HepG2 (cell line): ENCODE data around the gene TBX15. TPM values are rescaled to one million over a fixed set of nuclear protein-coding genes. Genes with fewer than 3 reads are reported as not detected.
A peak's percentile ranks its signal among the peaks of the same experiment; 100 is the strongest.

ENCODE experiments used
- ATAC-seq: fragments of 200-7000 bp; cut with Tn5 transposase; 3 replicates; pipeline ENCODE4 v1.9.1; 2020; ENCODE audit warnings: mild to moderate bottlenecking, moderate library complexity
- BruUV-seq: library from RNA; stranded (reverse); fragments of 400-500 nt; replicated peaks from 2 replicates; lab custom pipeline; 2021; lab: Mats Ljungman, UMichigan
- CTCF ChIA-PET: fragments of 300-600 bp; formaldehyde crosslinking; extraction: SDS; loops from one replicate; lab custom pipeline; 2021; ENCODE audit warnings: low total read pairs, inconsistent platforms, low intra/inter-chr PET ratio; lab: Yijun Ruan, JAX
- POLR2A ChIA-PET: fragments of 350-600 bp; sonication (Branson Sonifier 250); formaldehyde crosslinking; loops from one replicate; lab custom pipeline; 2020; ENCODE audit warnings: antibody characterized with exemption, inconsistent platforms; lab: Yijun Ruan, JAX
- DNase-seq: peaks from one replicate; pipeline ENCODE4 v3.0.0-alpha.2; 2015; ENCODE audit warnings: low spot score
- FAIRE-seq: peaks from 3 replicates; lab custom pipeline; 2011; peaks lifted over from hg19 to GRCh38; lab: Jason Lieb, UNC
- H2AFZ ChIP-seq: one replicate; pipeline ENCODE4 v1.6.1; 2011; ENCODE audit warnings: low read length, inconsistent platforms
- H3K27ac ChIP-seq: fragments of 300-600 bp; 3 replicates; pipeline ENCODE4 v1.8.0; 2011; ENCODE audit warnings: mixed run types, mild to moderate bottlenecking, mixed read lengths, low read length, inconsistent platforms; ENCODE audit not compliant: insufficient read depth; ENCODE audit errors: extremely low read length
- H3K27me3 ChIP-seq, 2 experiments: fragments of 200-600 bp in 1 of 2; 2 replicates in 1 of 2; 3 replicates in 1 of 2; pipeline versions ENCODE4 v1.6.0 to v1.8.0; 2011; ENCODE audit warnings: low read length in 2 of 2, mild to moderate bottlenecking in 2 of 2, moderate library complexity in 2 of 2, inconsistent platforms in 1 of 2; ENCODE audit not compliant: insufficient read depth in 2 of 2, control insufficient read depth in 1 of 2
- H3K36me3 ChIP-seq, 2 experiments: fragments of 200-600 bp in 1 of 2; replicated peaks in 1 of 2; 2 replicates in 1 of 2; 3 replicates in 1 of 2; pipeline versions ENCODE4 v1.5.1 to v1.8.0; 2011; ENCODE audit warnings: low read length in 2 of 2, inconsistent platforms in 1 of 2; ENCODE audit not compliant: insufficient read depth in 2 of 2, control insufficient read depth in 1 of 2
- H3K4me1 ChIP-seq: 2 replicates; pipeline ENCODE4 v1.5.1; 2012; ENCODE audit warnings: low read length, inconsistent platforms; ENCODE audit not compliant: insufficient read depth
- H3K4me2 ChIP-seq: 2 replicates; pipeline ENCODE4 v1.6.0; 2011; ENCODE audit warnings: low read depth, low read length, inconsistent platforms
- H3K4me3 ChIP-seq, 3 experiments: fragments of 200-600 bp in 1 of 3; sonication (generic), shearing (Covaris generic) in 1 of 3; replicated peaks in 1 of 3; 2 replicates each; pipeline ENCODE4 v1.5.1; 2011 to 2016; ENCODE audit warnings: low read length in 3 of 3, inconsistent platforms in 2 of 3, low read depth in 2 of 3, mild to moderate bottlenecking in 2 of 3, control low read depth in 1 of 3, mixed read lengths in 1 of 3; ENCODE audit not compliant: insufficient read depth in 1 of 3
- H3K79me2 ChIP-seq: one replicate; pipeline ENCODE4 v1.6.1; 2011; ENCODE audit warnings: low read length, inconsistent platforms; ENCODE audit not compliant: insufficient read depth
- H3K9ac ChIP-seq: 2 replicates; pipeline ENCODE4 v1.6.0; 2011; ENCODE audit warnings: mild to moderate bottlenecking, low read depth, low read length, inconsistent platforms; ENCODE audit not compliant: insufficient read depth
- H3K9me3 ChIP-seq: 2 replicates; pipeline ENCODE4 v1.5.1; 2012; ENCODE audit warnings: mild to moderate bottlenecking, low read length
- H4K20me1 ChIP-seq: 2 replicates; pipeline ENCODE4 v1.6.0; 2011; ENCODE audit warnings: inconsistent platforms, mild to moderate bottlenecking, low read length, moderate library complexity; ENCODE audit not compliant: insufficient read depth
- ATF2 ChIP-seq: sonication (generic); formaldehyde crosslinking; IDR thresholded peaks from 2 replicates; pipeline ENCODE4 v1.4.0; 2020; ENCODE audit warnings: missing genetic modification reagents
- CENPT ChIP-seq: sonication (generic); formaldehyde crosslinking; IDR thresholded peaks from 2 replicates; pipeline ENCODE4 v1.8.0; 2022; ENCODE audit warnings: low read depth, mild to moderate bottlenecking, moderate library complexity, missing genetic modification reagents
- CTCF ChIP-seq: sonication (generic); formaldehyde crosslinking; IDR thresholded peaks from 2 replicates; pipeline ENCODE4 v1.5.0; 2020; ENCODE audit warnings: mild to moderate bottlenecking, missing genetic modification reagents, moderate library complexity
- EEA1 ChIP-seq: sonication (generic); formaldehyde crosslinking; IDR thresholded peaks from 2 replicates; pipeline ENCODE4 v1.5.1; 2020; ENCODE audit warnings: mild to moderate bottlenecking, missing genetic modification reagents, borderline replicate concordance
- ERF ChIP-seq: IDR thresholded peaks from 2 replicates; pipeline ENCODE4 v1.6.1; 2018; ENCODE audit warnings: missing biosample characterization, missing genetic modification reagents
- KAT2B ChIP-seq: fragments of 150-350 bp; IDR thresholded peaks from 2 replicates; pipeline ENCODE4 v1.6.1; 2014; ENCODE audit warnings: low read depth, low read length, borderline replicate concordance
- NONO ChIP-seq, 2 experiments: fragments of 450-650 bp in 1 of 2; sonication (generic) in 1 of 2; formaldehyde crosslinking in 1 of 2; IDR thresholded peaks in 1 of 2; conservative IDR thresholded peaks in 1 of 2; 2 replicates each; pipeline versions ENCODE4 v1.6.1 to v1.8.0; 2017 to 2022; ENCODE audit warnings: mild to moderate bottlenecking in 1 of 2, missing genetic modification reagents in 1 of 2, moderate library complexity in 1 of 2
- PREB ChIP-seq: sonication (generic); formaldehyde crosslinking; IDR thresholded peaks from 2 replicates; pipeline ENCODE4 v1.4.0; 2020; ENCODE audit warnings: missing genetic modification reagents
- RAD21 ChIP-seq: fragments of 450-650 bp; formaldehyde crosslinking; IDR thresholded peaks from 2 replicates; pipeline ENCODE4 v1.5.0; 2020; ENCODE audit warnings: mild to moderate bottlenecking
- RFX3 ChIP-seq: IDR thresholded peaks from 2 replicates; pipeline ENCODE4 v1.6.1; 2016; ENCODE audit warnings: missing biosample characterization, missing genetic modification reagents
- RNF2 ChIP-seq: fragments of 450-650 bp; conservative IDR thresholded peaks from 2 replicates; pipeline ENCODE4 v1.6.1; 2016; ENCODE audit warnings: low read depth
- SMC3 ChIP-seq: IDR thresholded peaks from 2 replicates; pipeline ENCODE4 v1.6.1; 2011; ENCODE audit warnings: low read length, improper control_type of control experiment
- STAG1 ChIP-seq: sonication (generic); formaldehyde crosslinking; IDR thresholded peaks from 2 replicates; pipeline ENCODE4 v1.4.0; 2020; ENCODE audit warnings: missing genetic modification reagents
- TSC22D2 ChIP-seq: sonication (generic); formaldehyde crosslinking; IDR thresholded peaks from 2 replicates; pipeline ENCODE4 v1.5.1; 2020; ENCODE audit warnings: missing genetic modification reagents, mild to moderate bottlenecking, borderline replicate concordance
- ZNF124 ChIP-seq: sonication (generic); formaldehyde crosslinking; IDR thresholded peaks from 2 replicates; pipeline ENCODE4 v1.4.0; 2020; ENCODE audit warnings: missing genetic modification reagents
- ZNF253 ChIP-seq: sonication (generic); formaldehyde crosslinking; IDR thresholded peaks from 2 replicates; pipeline ENCODE4 v1.8.0; 2022; ENCODE audit warnings: mild to moderate bottlenecking, missing genetic modification reagents, borderline replicate concordance
- ZNF567 ChIP-seq: sonication (generic); formaldehyde crosslinking; IDR thresholded peaks from 2 replicates; pipeline ENCODE4 v1.8.1; 2023; ENCODE audit warnings: mild to moderate bottlenecking, missing genetic modification reagents, borderline replicate concordance
- ZNF775 ChIP-seq: sonication (generic); formaldehyde crosslinking; IDR thresholded peaks from 2 replicates; pipeline ENCODE4 v1.4.0; 2020; ENCODE audit warnings: missing genetic modification reagents, mild to moderate bottlenecking, moderate library complexity, borderline replicate concordance
- ZNF784 ChIP-seq: sonication (generic); formaldehyde crosslinking; IDR thresholded peaks from 2 replicates; pipeline ENCODE4 v1.5.1; 2020; ENCODE audit warnings: missing genetic modification reagents, mild to moderate bottlenecking, borderline replicate concordance
- WGBS: methylation state at CpG from one replicate; pipeline ENCODE4 v1.1.6; 2017; ENCODE audit warnings: low lambda C conversion rate; 5-methylcytosine and 5-hydroxymethylcytosine counted together
- in situ Hi-C: cut with HindIII; loops from 2 replicates; pipeline ENCODE4 v1.10.0; 2017; ENCODE audit warnings: low pct_unique_long_range_greater_than_20kb; ENCODE audit not compliant: extremely low pct_ligation_motif_present
- intact Hi-C: fragments of 100-400 bp; cut with micrococcal nuclease; formaldehyde crosslinking; loops from one replicate; pipeline ENCODE4 v1.10.0; 2022; ENCODE audit not compliant: unreplicated experiment
- polyA plus RNA-seq, 8 experiments: library from polyadenylated mRNA; depleted of rRNA in 3 of 8; stranded (reverse) in 7 of 8; unstranded in 1 of 8; fragments of >200 nt; fragmentation: Illumina TruSeq in 4 of 8; extraction: Trizol in 4 of 8; gene quantifications; 2 replicates each; pipeline versions ENCODE4 v1.2.1 to v1.2.3, GENCODE V29; 2011 to 2016; ENCODE audit warnings: low read depth in 4 of 8, missing spikeins in 1 of 8, mixed read lengths in 1 of 8; ENCODE audit not compliant: insufficient read depth in 1 of 8
- total RNA-seq, 5 experiments: library from RNA; depleted of rRNA; stranded (reverse); fragments of >200 nt; fragmentation: Illumina TruSeq; extraction: Trizol; gene quantifications; 2 replicates each; pipeline ENCODE4 v1.2.3, GENCODE V29; 2016; ENCODE audit warnings: low read depth in 1 of 5

Gene TBX15
- total and polyA plus RNA-seq, 2 of the 13 experiments (the other 11 are each of a cell fraction or from before 2014, with no cell fraction given), result 0.42 to 1.9 TPM

GRCh38 chr1:119008483-119009311, 20.6 kb upstream of the TBX15 start:
- no TSS peak for BruUV-seq
- intact Hi-C loops (loop anchor here (5.0 kb wide), 1 partner anchor 186 kb away; no protein-coding TSS in a partner anchor), in situ Hi-C loops (loop anchor here (25.0 kb wide), 2 partner anchors 446 to 846 kb away; no protein-coding TSS in a partner anchor)
- WGBS, result 72% methylated on average over 20 of the region's 22 CpGs
- no peaks in the 10 kb centered on the region for H3K4me1 ChIP-seq
- no peak for TF ChIP-seq ATF2
- no peak for TF ChIP-seq NONO (IDR thresholded peaks at IDR 0.05)
- TF ChIP-seq NONO (CRISPR knock-in tag; conservative IDR thresholded peaks at IDR 0.05), result no peak
- TF ChIP-seq ZNF567 (CRISPR knock-in tag), result no peak
- peak; percentile 69 for TF ChIP-seq CTCF
- TF ChIP-seq EEA1 (CRISPR knock-in tag), result no peak
- peak; percentile 93 for TF ChIP-seq SMC3
- no peak for TF ChIP-seq RFX3 (CRISPR knock-in tag)
- no peak for TF ChIP-seq ZNF775 (CRISPR knock-in tag)
- TF ChIP-seq PREB, result no peak
- TF ChIP-seq KAT2B, result no peak
- TF ChIP-seq CENPT (CRISPR knock-in tag), result no peak
- no peak for TF ChIP-seq ZNF253
- no peak for TF ChIP-seq TSC22D2 (CRISPR knock-in tag)
- no peak for TF ChIP-seq ZNF784 (CRISPR knock-in tag)
- peak; percentile 73 for TF ChIP-seq RAD21 (CRISPR knock-in tag)
- TF ChIP-seq ERF (CRISPR knock-in tag), result 0 out of 2 replicates have a peak, but pooled peaks have one; percentile 28
- TF ChIP-seq STAG1 (CRISPR knock-in tag), result peak; percentile 83
- TF ChIP-seq ZNF124 (CRISPR knock-in tag), result no peak
- TF ChIP-seq RNF2, result no peak
- no peak overlapping the region for H3K4me3 ChIP-seq
- peak; percentile 69 for ATAC-seq
- peak; percentile 77 for FAIRE-seq
- DNase-seq, result peak; percentile 44
- no peaks in the 10 kb centered on the region for H3K27me3 ChIP-seq
- H3K9ac ChIP-seq, result no peak overlapping the region
- no peak overlapping the region for H3K4me2 ChIP-seq
- no peaks in the 10 kb centered on the region for H3K36me3 ChIP-seq
- ChIA-PET CTCF (interaction anchor here (1.6 kb wide), 1 partner anchor 182 kb away, joined by 6 read pairs; no protein-coding TSS in a partner anchor), POLR2A (no interaction called here)
- H3K27ac ChIP-seq, result no peak overlapping the region
- H4K20me1 ChIP-seq, result no peaks in the 10 kb centered on the region
- H3K9me3 ChIP-seq, result no peaks in the 10 kb centered on the region; the same call in 1 of the 2 replicates
- H2AFZ ChIP-seq, result no peak overlapping the region
- no peaks in the 10 kb centered on the region for H3K79me2 ChIP-seq
